EH (cell line): ENCODE measurements around the gene SMIM21.

Experiments used
- DNase-seq: peaks from one replicate; pipeline ENCODE4 v3.0.0-alpha.2; 2015; ENCODE audit warnings: low read depth

Gene SMIM21

DNA sequence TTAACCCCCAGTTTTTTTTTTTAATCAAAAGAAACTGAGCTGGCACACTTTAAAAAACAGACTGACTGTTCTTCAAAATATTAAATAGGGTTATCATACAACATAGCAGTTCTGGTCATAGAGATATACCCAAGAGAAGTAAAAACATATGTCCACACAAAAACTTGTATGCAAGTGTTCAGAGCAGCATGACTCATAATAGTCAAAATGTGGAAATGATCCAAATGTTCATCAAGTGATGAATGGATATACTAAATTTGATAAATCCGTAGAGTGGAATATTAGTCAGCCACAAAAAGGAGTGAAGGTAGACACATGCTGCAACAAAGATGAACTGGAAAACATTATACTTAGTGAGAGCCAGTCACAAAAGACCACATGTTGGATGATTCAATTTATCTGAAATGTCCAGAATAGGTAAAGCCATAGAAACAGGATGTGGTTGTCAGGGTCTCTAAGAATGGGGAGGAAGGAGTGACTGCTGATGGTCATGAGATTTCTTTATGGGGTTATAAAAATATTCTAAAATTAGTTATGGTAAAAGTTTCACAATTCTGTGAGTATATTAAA, 5.1 kb downstream of the SMIM21 start:
- peak; percentile 27 for DNase-seq

DNA sequence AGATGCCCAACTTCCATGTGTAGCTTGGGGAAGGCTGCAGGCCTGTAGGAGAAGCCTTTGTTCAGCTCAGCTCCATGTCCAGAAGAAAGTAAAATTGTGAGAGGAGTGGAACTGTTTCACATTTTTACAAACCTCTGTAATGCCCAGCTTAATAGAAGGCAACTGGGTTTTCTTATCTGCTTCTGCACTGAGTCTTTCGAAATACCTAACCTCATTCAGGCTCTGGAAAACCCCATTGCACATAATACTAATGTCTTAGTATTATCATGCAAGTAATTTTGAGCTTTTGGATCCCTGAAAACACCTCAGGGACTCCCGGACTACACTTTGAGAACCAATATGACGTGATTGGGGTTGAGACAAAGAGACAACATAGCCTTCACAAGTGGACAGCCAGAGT, 5.8 kb downstream of the SMIM21 start:
- DNase-seq = no peak

DNA sequence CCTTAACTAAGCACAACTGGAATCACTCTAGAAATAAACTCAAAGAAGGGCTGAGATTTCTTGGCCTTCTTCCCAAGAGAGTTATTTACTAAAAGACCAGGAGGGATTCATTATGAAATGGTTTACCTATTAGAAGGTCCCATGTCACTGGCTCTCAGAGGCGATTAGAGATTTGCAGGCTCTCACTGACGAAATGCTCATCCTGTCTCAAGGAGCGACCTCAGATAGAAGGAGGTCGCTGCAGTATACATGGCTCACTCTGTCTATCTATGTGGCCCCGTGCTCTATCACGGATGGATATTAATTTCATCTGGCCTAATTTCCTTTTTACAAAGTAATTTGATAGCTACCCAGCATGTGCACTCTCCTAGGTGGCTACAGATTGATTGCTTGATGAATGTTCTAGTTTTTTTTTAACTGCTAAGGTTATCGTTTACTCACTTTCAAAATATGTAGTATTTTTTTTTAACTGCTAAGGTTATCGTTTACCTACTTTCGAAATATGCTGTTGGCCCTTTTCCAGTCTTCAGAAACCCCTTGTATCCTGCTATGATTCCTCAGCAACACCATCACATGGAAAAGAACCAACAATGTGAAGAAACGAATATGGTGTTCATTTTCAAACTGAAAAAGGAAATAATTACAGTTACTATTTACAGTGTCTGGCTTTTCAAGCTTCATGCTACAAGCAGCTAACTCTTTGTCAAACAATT, 9.1 kb downstream of the SMIM21 start:
- no peak for DNase-seq

DNA sequence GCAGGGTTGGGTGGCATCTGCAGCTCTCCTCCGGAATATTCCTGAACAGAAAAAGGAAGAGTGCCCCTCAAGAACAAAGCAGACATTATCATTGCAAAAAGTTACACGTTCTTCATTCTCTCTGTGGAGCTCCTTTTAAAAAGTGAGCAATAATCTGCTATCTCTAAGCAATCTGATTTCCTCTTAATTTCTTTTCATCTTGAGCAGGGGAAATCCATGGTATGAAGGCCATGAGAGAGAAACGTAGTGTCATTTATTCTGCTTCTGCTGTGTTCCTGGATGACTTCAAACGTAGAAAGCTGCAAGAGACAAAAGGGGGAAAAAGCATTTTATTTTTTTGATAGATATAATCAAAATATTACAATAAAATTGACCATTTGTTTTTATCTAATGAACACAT, 16.9 kb downstream of the SMIM21 start:
- no peak for DNase-seq

GRCh38 chr18:75409806-75410205, 17.7 kb downstream of the SMIM21 start:
- DNase-seq = no peak

GRCh38 chr18:75408554-75409506, 18.7 kb downstream of the SMIM21 start:
- DNase-seq = peak; percentile 99

- DNase-seq = peak; percentile 50
Measured at GRCh38 chr18:75407468-75408437, 19.8 kb downstream of the SMIM21 start.

DNA sequence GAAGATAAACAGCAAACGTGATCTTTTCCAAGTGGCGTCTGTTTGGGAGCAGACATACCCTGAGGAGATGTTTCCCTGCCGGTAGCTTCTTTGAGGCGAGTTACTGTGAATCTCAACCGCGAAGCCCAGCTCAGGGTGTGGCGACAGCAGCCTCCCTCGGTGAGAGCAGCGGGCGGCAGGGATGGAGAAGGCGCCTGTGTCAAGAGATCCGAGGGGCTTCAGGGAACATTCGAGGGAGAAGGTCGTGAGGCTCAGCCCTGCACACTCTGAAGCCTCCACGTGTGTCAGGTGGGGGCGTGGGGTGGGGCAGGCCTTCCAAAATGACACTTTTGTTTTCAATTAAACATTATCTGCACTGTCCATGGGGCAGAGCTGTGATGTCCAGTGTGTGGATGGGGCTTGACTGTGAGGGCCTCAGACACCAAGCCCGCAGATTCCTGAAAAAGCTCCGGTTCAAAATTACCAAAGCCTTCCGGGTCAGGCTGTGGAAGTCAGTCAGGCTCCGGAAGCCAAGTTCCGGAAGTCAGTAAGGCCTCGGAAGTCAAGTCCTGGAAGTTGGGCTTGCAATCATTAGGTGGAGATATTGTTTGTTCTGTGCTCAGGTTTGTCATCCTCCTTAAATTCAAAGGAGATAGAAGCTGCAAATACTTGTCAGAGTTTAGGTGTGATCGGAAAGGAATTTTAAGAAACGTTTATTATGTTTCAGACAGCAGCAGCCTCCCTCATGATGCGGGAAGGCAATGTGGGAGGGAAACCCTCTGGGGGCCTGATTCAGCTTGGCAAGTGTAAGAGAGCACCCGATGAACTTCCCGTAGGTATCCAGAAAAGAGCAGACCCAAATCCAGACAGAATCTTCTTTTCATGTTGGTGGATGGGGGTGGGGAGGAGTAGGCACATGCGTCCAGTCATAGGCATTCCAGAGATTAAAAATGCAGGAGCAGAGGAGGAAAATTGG, 20.7 kb downstream of the SMIM21 start:
- DNase-seq = no peak

- DNase-seq = peak; percentile 45
Measured at GRCh38 chr18:75405351-75405750, 22.2 kb downstream of the SMIM21 start.

DNA sequence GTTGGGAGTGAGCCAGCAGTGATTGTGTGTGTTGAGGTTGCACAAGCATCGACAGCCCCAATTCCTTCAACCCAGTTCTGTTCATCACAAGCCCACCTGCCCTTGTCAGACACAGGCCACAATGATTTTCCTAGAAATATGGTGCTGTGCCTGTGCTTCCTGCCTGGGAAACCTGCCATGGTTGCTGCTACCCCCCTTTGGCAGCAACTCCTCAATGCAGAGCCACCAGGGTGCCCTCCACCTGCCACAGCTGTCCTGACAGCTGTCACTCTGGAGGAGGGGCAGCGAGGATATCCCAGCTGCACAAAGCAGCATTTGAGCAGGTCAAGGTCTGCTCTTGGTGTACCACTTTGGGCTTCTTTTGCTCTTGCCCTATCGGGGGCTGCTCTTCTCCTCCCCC, 27.1 kb downstream of the SMIM21 start:
- no peak for DNase-seq

- DNase-seq = no peak
Measured at GRCh38 chr18:75395137-75395536, 32.4 kb downstream of the SMIM21 start.

GRCh38 chr18:75393721-75394120, 33.8 kb downstream of the SMIM21 start:
- DNase-seq = peak; percentile 49

DNA sequence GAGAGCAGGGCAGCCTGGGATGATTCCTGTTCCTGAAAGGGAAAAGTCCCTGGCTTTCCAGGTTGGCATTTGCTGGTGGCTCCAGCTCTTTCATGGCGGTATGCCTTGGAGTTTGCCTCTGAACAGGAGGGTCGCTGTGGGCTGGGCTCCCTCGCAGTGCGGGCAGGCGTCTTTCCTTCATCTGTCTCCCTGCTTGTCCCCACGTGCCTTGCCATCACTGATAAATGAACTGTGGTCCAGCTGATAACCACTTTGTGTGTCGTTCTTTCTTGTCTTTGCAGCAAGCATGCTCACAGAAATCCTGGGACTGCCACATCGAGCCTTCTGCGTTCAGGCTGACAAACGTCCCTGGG, 35.3 kb downstream of the SMIM21 start:
- DNase-seq = no peak

- DNase-seq = no peak
Measured at GRCh38 chr18:75391279-75392225, 36.0 kb downstream of the SMIM21 start.

- no peak for DNase-seq
Measured at GRCh38 chr18:75390854-75391253, 36.6 kb downstream of the SMIM21 start.

DNA sequence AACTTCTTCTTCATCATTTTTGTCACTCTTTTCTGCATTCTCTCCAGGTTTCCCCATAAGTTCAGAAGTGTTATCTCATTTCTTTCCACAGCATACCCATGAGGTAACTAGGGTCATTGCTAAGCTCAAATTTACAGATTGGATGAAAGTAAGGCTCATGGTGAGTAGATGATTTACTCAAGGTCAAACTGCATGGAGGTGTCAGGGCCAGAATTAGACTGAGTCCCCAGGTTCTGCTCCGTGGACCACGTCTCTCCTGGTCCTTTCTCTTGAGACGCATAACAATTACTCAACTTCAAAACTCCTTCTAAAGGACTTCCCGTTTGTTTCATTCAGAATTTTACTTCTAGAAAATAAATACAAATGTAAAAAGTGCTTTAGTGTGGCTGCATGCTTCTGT, 43.4 kb downstream of the SMIM21 start:
- DNase-seq = no peak

- DNase-seq = no peak
Measured at GRCh38 chr18:75378376-75379315, 48.9 kb downstream of the SMIM21 start.

GRCh38 chr18:75377926-75378325, 49.6 kb downstream of the SMIM21 start:
- no peak for DNase-seq
